Parathyroid adenoma (tissue), 2 donors: ENCODE measurements around the gene KIRREL3.

Experiments
- H2AFZ ChIP-seq: fragments of 300-600 bp; sonication (generic); one replicate; pipeline ENCODE4 v1.7.0; 2017; ENCODE audit warnings: antibody characterized with exemption, mild to moderate bottlenecking
- H3K27ac ChIP-seq: fragments of 300-600 bp; sonication (generic); one replicate; pipeline ENCODE4 v1.7.0; 2017
- H3K27me3 ChIP-seq: fragments of 300-600 bp; sonication (generic); one replicate; pipeline ENCODE4 v1.7.0; 2017; ENCODE audit warnings: low read length; ENCODE audit not compliant: control insufficient read depth, insufficient read depth
- H3K36me3 ChIP-seq: fragments of 300-600 bp; sonication (generic); one replicate; pipeline ENCODE4 v1.7.0; 2017; ENCODE audit warnings: low read length; ENCODE audit not compliant: control insufficient read depth, insufficient read depth
- H3K4me1 ChIP-seq: fragments of 300-600 bp; sonication (generic); one replicate; pipeline ENCODE4 v1.7.0; 2017; ENCODE audit warnings: control low read depth
- H3K4me2 ChIP-seq: fragments of 300-600 bp; sonication (generic); one replicate; pipeline ENCODE4 v1.7.0; 2017; ENCODE audit warnings: low read length
- H3K4me3 ChIP-seq: fragments of 300-600 bp; sonication (generic); one replicate; pipeline ENCODE4 v1.7.0; 2017; ENCODE audit warnings: low read depth, low read length
- H3K79me2 ChIP-seq: fragments of 300-600 bp; sonication (generic); one replicate; pipeline ENCODE4 v1.7.0; 2017; ENCODE audit warnings: control low read depth
- H3K9ac ChIP-seq: fragments of 300-600 bp; sonication (generic); one replicate; pipeline ENCODE4 v1.7.0; 2017; ENCODE audit warnings: mild to moderate bottlenecking
- H3K9me3 ChIP-seq: fragments of 300-600 bp; sonication (generic); one replicate; pipeline ENCODE4 v1.7.0; 2017; ENCODE audit warnings: low read length; ENCODE audit not compliant: control insufficient read depth
- TF ChIP-seq, protein P1 (sequence below): fragments of 300-600 bp; sonication (generic); IDR thresholded peaks from one replicate; pipeline ENCODE4 v1.7.0; 2017; ENCODE audit warnings: antibody characterized with exemption, mild to moderate bottlenecking
- donor health status: primary hyperparathyroidism.

KIRREL3 gene

DNA sequence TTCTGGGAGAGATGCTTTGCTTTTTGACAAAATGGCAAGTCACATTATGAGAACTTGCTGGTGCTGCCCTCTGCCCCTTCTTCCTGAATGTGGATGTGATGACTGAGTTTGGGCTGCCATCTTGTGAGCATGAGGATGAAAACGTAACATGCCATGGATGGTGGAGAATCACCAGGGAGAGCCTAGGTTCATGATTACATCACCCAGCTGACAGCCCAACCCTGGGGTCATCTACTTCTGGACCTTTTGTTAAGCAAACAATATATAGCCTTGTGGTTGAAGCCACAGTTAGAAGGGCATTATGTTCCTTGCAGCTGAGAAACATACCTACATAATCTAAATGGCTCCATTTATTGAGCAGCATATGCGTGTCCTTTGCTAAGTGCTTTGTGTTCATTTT, 321.5 kb downstream of the KIRREL3 start:
- no peaks in the 10 kb centered on the region for H3K9me3 ChIP-seq
- no peak overlapping the region for H3K9ac ChIP-seq
- H3K79me2 ChIP-seq: no peaks in the 10 kb centered on the region
- no peaks in the 10 kb centered on the region for H3K36me3 ChIP-seq
- no peaks in the 10 kb centered on the region for H3K27me3 ChIP-seq
- H3K4me3 ChIP-seq: no peak overlapping the region
- TF ChIP-seq, protein P1, sequence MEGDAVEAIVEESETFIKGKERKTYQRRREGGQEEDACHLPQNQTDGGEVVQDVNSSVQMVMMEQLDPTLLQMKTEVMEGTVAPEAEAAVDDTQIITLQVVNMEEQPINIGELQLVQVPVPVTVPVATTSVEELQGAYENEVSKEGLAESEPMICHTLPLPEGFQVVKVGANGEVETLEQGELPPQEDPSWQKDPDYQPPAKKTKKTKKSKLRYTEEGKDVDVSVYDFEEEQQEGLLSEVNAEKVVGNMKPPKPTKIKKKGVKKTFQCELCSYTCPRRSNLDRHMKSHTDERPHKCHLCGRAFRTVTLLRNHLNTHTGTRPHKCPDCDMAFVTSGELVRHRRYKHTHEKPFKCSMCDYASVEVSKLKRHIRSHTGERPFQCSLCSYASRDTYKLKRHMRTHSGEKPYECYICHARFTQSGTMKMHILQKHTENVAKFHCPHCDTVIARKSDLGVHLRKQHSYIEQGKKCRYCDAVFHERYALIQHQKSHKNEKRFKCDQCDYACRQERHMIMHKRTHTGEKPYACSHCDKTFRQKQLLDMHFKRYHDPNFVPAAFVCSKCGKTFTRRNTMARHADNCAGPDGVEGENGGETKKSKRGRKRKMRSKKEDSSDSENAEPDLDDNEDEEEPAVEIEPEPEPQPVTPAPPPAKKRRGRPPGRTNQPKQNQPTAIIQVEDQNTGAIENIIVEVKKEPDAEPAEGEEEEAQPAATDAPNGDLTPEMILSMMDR: no peak
- no peak overlapping the region for H3K27ac ChIP-seq
- H3K4me2 ChIP-seq: no peak overlapping the region
- H2AFZ ChIP-seq: no peak overlapping the region
- no peaks in the 10 kb centered on the region for H3K4me1 ChIP-seq

DNA sequence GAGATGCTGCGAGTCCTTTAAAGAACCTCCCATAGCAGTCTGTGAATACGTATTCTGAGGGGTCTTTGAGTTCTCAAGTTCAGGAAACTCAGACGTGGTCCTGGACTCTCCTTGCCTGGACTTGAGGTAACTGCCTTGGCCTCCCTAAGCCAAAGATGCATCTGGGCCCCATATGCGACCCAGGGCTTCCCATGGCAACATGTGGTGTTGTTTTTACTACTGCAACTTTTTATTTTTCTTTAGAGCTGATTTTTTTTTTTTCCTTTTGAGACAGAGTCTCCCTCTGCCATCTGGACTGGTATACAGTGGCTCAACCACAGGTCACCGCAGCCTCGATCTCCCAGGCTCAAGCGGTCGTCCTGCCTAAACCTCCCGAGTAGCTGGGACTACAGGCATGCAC, 324.0 kb downstream of the KIRREL3 start:
- Histone ChIP-seq H2AFZ (no peak overlapping the region), H3K9me3 (no peaks in the 10 kb centered on the region), H3K79me2 (no peaks in the 10 kb centered on the region), H3K4me3 (no peak overlapping the region), H3K9ac (no peak overlapping the region), H3K4me1 (no peaks in the 10 kb centered on the region), H3K36me3 (no peaks in the 10 kb centered on the region), H3K27ac (no peak overlapping the region), H3K27me3 (no peaks in the 10 kb centered on the region), H3K4me2 (no peak overlapping the region)
- TF ChIP-seq, protein P1: no peak

DNA sequence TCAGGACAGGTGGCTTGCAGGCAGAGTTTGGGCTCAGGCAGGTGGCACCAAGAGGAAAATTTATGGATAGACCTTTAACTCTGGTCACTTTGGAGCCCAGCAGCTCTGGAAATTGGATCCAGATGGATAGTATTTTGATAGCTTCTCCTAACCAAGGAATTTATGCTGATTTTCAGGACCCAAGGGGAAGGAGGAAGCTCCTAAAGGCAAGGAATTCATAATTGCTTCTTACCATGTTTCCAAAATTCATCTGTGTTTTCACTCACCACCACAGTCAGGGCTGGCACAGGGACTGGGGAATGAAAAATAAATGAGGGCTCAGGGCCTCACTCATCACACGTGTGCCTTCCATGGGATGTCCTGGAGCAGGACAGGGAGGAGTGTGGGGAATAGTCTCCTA, 327.3 kb downstream of the KIRREL3 start:
- no peak overlapping the region for H3K9ac ChIP-seq
- TF ChIP-seq, protein P1: no peak

DNA sequence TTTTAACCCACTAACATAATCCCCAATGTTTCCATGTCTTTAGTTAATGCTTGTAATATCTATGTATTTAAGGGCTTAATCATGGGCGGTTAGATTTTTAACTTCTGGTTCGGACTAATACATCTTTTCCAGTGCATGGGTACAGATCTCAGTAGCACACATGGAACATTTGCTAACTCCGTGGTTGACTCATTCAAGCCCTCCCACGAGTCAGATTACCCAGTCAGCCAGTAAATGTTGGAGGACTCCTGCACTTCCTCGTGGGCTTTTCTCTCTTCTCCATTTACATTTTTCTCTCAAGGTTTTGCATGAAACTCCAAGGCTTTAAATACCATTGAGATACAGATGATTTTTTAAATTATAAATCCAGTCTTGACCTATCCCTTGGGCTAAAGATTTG, 331.2 kb downstream of the KIRREL3 start:
- Histone ChIP-seq H3K27ac (no peak overlapping the region), H3K79me2 (no peaks in the 10 kb centered on the region)
- TF ChIP-seq, protein P1: no peak

More for the DNA sequence above, 327.3 kb downstream of the KIRREL3 start:
- Histone ChIP-seq H3K4me2 (no peak overlapping the region), H3K9me3 (no peaks in the 10 kb centered on the region), H3K27ac (no peak overlapping the region), H3K4me3 (no peak overlapping the region), H3K4me1 (no peaks in the 10 kb centered on the region), H3K79me2 (no peaks in the 10 kb centered on the region), H2AFZ (no peak overlapping the region), H3K27me3 (no peaks in the 10 kb centered on the region), H3K36me3 (no peaks in the 10 kb centered on the region)

DNA sequence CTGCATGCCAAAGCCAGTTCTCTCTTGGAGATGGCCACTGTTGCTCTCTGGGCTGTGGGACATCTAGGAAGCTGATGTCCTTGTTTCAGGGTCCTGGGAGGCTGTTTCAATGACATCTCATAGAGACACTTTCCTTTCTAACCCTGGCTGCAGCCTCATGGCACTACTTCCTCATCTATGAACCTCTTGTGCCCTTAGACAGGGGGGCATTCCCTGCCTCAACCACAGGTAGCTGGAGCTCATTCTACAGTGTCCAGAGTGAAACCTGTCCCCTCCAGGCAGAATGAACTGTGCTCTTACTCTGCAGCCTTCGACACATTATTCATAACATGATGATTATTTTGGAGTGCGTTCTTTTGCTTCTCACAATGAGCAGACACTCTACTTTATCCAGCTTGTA, 335.9 kb downstream of the KIRREL3 start:
- TF ChIP-seq, protein P1: no peak
- no peak overlapping the region for H3K27ac ChIP-seq

More for the DNA sequence above, 331.2 kb downstream of the KIRREL3 start:
- no peaks in the 10 kb centered on the region for H3K27me3 ChIP-seq
- H3K9me3 ChIP-seq: no peaks in the 10 kb centered on the region
- no peak overlapping the region for H3K4me2 ChIP-seq
- H3K4me1 ChIP-seq: no peaks in the 10 kb centered on the region
- H3K4me3 ChIP-seq: no peak overlapping the region
- no peaks in the 10 kb centered on the region for H3K36me3 ChIP-seq
- no peak overlapping the region for H2AFZ ChIP-seq
- no peak overlapping the region for H3K9ac ChIP-seq

More for the DNA sequence above, 335.9 kb downstream of the KIRREL3 start:
- no peaks in the 10 kb centered on the region for H3K27me3 ChIP-seq
- H3K9me3 ChIP-seq: no peaks in the 10 kb centered on the region
- no peaks in the 10 kb centered on the region for H3K79me2 ChIP-seq
- H3K4me1 ChIP-seq: no peaks in the 10 kb centered on the region
- H2AFZ ChIP-seq: no peak overlapping the region
- H3K9ac ChIP-seq: no peak overlapping the region
- H3K4me2 ChIP-seq: no peak overlapping the region
- H3K36me3 ChIP-seq: no peaks in the 10 kb centered on the region
- H3K4me3 ChIP-seq: no peak overlapping the region
